Head of caudate nucleus (tissue), 42 donors: ENCODE data around the gene PRDX6.

Experiments
- DNase-seq, 42 donors: peaks; one replicate each; pipeline versions ENCODE4 v3.0.0 to v3.0.0-alpha.2; 2020 to 2021; ENCODE audit warnings: mixed read lengths in 7 of 42
- intact Hi-C: fragments of 100-400 bp; cut with DNase I; formaldehyde crosslinking; loops from one replicate; pipeline ENCODE4 v1.15.0; 2022

The PRDX6 gene

DNA sequence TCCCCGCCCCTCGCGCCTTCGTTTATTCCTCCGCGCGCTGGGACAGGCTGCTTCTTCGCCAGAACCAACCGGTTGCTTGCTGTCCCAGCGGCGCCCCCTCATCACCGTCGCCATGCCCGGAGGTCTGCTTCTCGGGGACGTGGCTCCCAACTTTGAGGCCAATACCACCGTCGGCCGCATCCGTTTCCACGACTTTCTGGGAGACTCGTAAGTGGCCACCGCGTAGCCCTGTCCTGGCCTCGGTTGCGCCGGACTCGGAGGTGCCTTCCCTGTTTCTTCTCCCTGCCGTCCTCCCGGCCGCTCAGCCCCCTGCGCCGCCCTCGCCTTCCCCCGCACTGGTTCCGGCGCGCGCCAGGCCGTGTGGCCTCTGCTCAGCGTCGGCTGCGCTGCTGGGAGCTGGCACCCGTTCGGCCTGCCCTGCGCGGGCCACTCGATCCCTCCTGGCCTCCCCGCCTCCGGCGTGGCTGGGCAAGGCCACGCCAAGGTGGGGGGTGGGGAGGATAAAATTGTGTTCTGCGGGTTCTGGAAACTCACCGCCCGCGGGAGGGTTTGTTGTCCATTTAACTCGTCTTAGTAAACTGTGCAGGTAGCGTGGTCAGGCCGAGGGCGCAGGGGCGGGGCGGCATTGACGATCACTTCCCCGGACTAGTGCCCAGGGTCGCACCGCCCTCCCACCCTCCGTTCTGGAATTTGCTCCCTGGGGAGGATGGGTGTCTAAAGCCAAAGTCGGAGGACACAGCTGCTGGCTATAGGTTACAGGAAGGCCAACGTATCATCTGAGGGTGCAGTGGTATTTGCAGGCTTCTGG, at the start of gene PRDX6:
Gene PRDX6 (plus strand): TSS at position 50 of the 808 bp plus-strand sequence. CDS start 63 bp downstream, at position 113.
- intact Hi-C loops: loop anchor here (5.0 kb wide), 1 partner anchor 45 kb away; no protein-coding TSS in a partner anchor
- peak in 25 of 42 donors; percentile 18 to 94 (median 75) for DNase-seq

DNA sequence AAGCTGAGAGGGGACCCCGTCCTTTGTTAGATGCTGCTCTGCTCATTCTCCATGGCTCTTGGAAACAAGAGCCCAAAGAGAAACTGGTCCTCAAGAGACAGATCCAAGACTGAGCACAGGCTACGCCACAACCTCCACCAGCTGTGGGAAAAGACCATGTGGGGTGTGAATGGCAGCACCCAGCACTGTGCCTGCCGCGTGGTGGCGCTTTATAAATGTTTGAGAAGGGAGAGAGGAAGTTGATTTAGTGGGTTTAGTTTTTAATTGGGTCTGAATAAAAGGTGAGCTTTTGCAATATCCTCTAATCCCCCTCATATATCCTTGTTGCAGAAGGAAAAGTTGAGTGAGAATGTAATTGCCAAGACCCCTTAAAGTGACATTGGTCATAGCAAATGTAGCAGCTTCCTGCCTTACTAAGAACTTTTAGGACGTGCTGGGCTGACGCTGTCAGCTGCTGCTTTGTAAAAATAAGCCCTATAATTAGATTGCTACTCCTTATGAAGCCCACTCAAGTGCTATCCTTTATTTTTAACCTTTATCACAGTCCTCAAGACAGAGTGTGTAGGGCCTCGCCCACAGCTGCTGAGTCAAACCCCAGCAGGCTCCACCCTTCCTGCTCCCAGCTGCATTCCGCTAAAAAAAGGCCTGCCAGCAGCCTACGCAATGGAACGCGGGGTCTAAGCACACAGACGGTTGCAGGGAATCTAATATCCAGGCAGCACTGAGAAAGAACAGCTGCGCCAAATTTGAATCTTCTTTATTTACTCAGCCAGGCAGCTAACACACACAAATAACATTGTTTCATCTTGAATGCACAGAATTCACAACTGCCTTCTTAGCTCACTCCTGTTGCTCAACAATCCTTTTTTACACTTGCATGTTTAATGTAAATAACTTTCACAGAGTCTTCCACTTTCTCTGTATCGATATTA, 47.4 kb upstream of the PRDX6 start:
- intact Hi-C loops: loop anchor here (2.0 to 5.0 kb wide), 3 partner anchors 48 to 728 kb away; partner anchors contain the start of genes CENPL, DARS2, PRDX6 and RABGAP1L
- peak; percentile 75 to 98 (median 89) for DNase-seq

DNA sequence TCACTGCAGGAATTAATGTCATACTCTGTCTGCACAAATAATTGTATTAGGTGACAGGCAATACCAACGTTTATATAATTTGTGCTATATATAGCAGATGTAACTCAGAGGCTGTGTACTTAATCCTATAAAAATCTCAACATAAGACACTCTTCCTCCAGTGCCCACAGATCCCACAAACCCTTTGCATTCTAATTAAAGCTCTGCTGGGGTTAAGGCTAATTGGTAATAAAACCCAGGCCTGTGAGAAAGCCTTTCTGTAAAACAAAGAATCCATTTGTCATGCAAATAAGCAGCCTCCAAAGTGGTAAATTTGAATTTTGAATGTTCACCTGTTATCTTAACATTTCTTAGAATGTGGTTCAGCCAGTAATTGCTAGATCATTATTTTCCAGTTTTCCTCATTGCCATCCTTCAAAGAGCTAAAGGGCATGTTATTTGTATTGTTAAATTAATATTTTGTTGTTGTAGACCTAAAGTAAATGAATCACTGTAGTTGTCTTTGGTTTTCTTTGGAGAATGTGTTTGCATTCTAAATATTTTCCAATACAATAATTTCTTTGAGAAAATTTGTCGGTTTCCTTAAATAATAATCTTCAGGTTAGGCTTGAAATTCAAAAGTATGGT, 46.3 kb upstream of the PRDX6 start:
- intact Hi-C loops: loop anchor here (2.0 to 5.0 kb wide), 2 partner anchors 47 to 394 kb away; partner anchors contain the start of genes CENPL, DARS2 and PRDX6

GRCh38 chr1:173431304-173432045, 45.7 kb upstream of the PRDX6 start:
- intact Hi-C loops: loop anchor here (2.0 to 5.0 kb wide), 2 partner anchors 46 to 393 kb away; partner anchors contain the start of genes CENPL, DARS2 and PRDX6
- peak; percentile 72 to 98 (median 92) for DNase-seq

More for the DNA sequence above, 46.3 kb upstream of the PRDX6 start:
- DNase-seq: no peak

DNA sequence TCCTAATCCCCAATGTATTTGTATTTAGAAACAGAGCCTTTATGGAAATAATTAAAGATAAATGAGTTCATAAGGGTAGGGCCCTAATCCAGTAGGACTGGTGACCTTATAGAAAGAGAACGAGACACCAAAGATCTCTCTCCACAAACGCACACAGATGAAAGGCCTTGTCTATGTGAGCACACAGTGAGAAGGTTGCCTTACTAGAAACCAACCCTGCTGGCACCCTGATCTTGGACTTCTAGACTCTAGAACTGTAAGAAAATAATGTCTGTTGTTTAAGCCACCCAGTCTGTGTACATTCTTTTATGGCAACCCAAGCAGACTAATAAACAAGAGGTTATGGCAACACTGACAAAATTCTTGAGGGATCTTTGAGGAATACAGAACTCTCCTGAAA, 44.8 kb upstream of the PRDX6 start:
- intact Hi-C loops: loop anchor here (5.0 kb wide), 1 partner anchor 45 kb away; the partner anchor contains the start of gene PRDX6
- no peak for DNase-seq

DNA sequence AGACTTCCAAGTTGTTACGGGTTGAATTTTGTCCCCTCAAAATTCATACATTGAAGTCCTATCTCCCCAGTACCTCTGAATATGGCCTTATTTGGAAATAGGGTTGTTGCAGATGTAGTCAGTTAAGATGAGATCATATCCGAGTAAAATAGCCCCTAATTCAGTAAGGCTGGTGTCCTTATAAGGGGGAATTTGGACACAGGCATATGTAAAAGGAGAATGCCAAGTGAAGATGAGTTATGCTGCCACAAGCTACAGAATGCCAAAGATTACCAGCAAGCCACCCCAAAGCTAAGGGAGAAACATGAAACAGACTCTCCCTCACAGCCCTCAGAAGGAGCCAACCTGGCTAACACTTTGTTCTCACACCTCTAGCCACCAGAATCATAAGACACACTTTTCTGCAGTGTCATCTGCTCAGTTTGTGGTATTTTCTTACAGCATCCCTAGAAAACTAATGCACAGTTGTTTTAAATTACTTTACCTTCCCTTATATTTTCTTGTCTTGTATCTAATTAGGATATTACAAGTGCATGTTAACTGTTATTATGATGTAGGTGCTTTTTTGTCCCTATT, 43.3 kb upstream of the PRDX6 start:
- intact Hi-C loops: loop anchor here (5.0 kb wide), 1 partner anchor 43 kb away; the partner anchor contains the start of gene PRDX6
- DNase-seq: no peak

DNA sequence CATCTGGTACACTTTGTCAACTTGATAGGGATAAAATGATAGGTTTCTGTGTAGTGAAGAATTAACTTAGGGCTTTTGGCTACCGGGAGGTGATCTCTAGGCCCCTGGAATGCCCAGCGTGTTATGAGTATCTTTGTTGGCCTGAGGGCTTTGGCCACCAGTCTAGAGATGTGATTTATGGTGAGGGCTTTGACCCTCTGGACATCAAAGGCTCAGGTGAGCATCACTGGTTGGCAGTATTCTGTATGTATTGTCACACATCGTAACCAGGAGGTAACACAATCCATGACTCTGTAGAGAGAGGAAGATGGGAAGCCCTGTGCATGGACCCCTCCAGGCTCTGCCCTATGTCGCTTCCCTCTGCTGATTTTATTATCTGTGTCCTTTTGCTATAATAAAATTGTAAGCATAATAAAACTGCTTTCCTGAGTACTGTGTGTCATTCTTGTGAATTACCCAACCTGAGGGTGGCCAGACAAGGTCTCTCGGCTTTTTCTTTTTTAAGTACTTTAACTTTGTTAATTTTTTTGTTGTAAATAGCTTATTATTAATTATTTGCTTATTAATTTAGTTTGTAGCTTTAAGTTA, 40.2 kb upstream of the PRDX6 start:
- no peak for DNase-seq
- intact Hi-C loops: no loop called here

GRCh38 chr1:173438675-173439074, 38.5 kb upstream of the PRDX6 start:
- no peak for DNase-seq

GRCh38 chr1:173440430-173440829, 36.7 kb upstream of the PRDX6 start:
- DNase-seq: no peak
- intact Hi-C loops: no loop called here

More at GRCh38 chr1:173438675-173439074, 38.5 kb upstream of the PRDX6 start:
- intact Hi-C loops: no loop called here

- intact Hi-C loops: no loop called here
- DNase-seq: no peak
Observed at GRCh38 chr1:173444757-173445156, 32.4 kb upstream of the PRDX6 start.

GRCh38 chr1:173445164-173445563, 32.0 kb upstream of the PRDX6 start:
- no peak for DNase-seq
- intact Hi-C loops: no loop called here

DNA sequence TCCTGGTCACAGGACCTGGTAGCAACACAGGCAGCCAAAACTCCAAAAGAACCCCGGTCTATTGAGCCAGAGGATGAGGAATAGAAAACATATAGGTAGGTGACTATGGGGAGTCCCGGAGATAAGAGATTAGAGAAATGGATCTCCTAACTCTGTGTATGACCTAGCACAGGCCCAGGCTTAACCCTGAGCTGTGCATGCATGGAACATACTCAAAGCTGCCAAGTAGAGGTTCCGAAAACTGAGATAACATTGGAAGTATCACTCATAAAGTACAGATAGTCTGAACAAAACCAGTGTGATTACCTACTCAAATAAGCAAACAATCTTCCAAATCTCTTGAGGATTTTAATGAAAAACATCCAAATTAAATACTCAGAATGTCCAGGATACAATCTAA, 31.5 kb upstream of the PRDX6 start:
- DNase-seq: no peak
- intact Hi-C loops: no loop called here

DNA sequence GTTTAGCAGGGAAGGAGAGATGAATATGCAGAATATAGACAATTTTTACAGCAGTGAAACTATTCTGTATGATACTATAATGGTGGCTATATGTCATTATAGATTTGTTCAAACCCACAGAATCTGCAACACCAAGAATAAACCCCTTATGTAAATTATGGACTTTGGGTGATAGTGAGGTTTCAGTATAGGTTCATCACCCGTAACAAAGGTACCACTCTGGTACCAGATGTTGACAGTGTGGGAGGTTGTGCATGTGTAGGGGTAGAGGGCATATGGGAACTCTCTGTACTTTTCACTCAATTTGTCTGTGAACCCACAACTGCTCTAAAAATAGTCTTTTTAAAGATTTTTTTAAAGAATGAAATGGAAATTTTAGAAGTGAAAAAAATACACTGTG, 29.9 kb upstream of the PRDX6 start:
- intact Hi-C loops: no loop called here
- DNase-seq: no peak

- no peak for DNase-seq
- intact Hi-C loops: no loop called here
Observed at GRCh38 chr1:173448945-173449344, 28.2 kb upstream of the PRDX6 start.

DNA sequence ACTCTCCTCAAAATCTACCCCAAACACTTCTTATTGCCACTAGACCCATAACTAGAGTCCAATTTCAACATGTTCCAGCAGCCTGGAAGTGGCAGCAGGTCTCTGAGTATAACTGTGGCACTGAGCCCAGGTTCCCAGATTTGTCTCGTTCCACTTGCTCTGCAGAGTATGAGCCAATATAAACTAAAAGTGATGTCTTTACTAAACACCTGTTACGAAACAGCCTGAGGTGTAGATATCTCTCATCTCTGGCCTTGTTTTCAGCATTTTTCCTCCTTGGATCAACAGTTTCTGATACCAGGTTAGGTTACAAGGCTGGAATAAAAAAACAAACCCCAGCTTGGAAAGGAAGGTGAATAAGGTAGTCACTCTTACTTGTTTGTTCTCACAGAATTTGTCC, 25.2 kb upstream of the PRDX6 start:
- DNase-seq: peak in 12 of 42 donors; percentile 8 to 61 (median 28)
- intact Hi-C loops: no loop called here

DNA sequence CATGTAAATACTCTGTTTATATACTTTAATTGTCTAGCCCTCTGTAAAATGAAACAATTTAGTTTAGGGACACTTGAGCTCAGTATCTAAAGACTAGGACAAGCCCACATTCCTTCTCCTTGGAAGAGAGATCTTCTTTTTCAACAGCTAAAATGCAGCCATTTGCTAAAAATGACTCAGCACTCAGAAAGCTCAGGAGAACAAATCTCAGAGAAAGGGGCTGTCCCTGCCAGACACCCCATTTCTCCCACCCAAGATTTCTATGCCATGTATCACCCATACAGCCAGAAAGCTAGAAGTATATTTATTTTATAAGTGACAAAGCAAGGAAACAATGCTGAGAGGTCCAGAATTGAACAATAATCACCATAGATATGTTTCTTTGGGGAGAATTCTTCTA, 23.2 kb upstream of the PRDX6 start:
- intact Hi-C loops: no loop called here
- DNase-seq: no peak

DNA sequence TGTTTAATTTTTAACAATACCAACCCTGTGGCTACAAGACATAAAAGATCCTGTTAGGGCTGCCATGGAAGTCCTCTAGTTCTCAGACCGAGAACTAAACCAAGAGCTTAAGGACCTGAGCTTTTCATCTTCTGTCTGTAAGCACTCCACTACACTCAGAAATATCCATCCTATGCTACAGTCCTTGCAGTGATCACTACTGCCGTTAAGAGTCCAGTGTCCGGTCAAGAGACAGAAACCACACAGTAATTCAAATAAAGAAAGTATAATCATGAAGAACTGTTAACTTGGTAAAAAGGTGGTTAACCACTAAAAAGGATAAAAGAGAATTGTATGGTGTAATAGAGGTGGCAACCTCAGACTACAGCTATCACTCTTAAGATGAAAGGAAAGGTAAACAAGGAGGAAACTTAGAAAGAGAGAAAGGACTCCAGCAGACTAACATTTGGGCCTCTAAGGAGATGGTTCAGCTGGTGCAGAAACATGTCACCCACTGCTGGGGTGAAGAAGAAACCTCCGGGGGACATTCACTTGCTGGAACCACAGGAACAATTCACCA, 22.1 kb upstream of the PRDX6 start:
- intact Hi-C loops: no loop called here
- no peak for DNase-seq
